ENCODE data around the gene VWC2.

VWC2 gene

DNA sequence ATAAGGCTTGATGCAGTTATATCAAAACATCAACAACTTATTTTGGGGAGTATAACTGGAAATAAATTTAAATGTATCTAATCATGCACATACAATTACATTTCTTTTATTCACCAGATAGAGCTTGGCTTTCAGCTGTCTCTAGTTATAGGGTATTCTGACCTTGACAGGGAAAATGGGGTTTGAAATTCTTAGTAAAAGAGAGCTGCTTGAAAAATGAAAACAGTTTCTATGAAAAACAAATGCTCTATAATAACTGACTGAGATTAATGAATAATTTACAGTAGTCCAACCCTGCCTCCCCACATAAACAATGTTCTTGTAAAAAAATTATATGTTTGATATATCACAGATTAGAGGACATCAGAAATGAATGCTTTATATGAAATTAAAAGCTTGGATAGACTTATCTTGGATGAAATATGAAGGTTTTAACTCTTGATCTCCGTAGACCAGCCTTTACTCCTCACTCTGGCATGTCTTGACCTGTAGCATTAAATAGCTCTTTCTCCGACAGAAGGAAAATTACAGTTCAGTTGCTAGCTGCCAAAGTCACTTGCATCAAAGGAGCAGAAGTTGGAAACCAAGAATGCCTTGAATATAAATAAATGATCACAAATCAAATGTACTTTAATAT lies 32.1 kb downstream of the VWC2 start:
- H3K9me3 ChIP-seq, result no peaks in the 10 kb centered on the region
- no peaks in the 10 kb centered on the region for H3K36me3 ChIP-seq
- H3K4me3 ChIP-seq (ENCODE audit: low read depth in 1 of 2, low read length in 1 of 2), result no peak overlapping the region
- H3K27ac ChIP-seq, result no peak overlapping the region
- H3K27me3 ChIP-seq, result no peaks in the 10 kb centered on the region
- TF ChIP-seq, protein P1, sequence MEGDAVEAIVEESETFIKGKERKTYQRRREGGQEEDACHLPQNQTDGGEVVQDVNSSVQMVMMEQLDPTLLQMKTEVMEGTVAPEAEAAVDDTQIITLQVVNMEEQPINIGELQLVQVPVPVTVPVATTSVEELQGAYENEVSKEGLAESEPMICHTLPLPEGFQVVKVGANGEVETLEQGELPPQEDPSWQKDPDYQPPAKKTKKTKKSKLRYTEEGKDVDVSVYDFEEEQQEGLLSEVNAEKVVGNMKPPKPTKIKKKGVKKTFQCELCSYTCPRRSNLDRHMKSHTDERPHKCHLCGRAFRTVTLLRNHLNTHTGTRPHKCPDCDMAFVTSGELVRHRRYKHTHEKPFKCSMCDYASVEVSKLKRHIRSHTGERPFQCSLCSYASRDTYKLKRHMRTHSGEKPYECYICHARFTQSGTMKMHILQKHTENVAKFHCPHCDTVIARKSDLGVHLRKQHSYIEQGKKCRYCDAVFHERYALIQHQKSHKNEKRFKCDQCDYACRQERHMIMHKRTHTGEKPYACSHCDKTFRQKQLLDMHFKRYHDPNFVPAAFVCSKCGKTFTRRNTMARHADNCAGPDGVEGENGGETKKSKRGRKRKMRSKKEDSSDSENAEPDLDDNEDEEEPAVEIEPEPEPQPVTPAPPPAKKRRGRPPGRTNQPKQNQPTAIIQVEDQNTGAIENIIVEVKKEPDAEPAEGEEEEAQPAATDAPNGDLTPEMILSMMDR (IDR thresholded peaks at IDR 0.05), result no peak
- H3K4me1 ChIP-seq (ENCODE audit: control insufficient read depth in 1 of 2, insufficient read depth in 1 of 2, low read depth in 1 of 2, low read length in 1 of 2), result no peaks in the 10 kb centered on the region

DNA sequence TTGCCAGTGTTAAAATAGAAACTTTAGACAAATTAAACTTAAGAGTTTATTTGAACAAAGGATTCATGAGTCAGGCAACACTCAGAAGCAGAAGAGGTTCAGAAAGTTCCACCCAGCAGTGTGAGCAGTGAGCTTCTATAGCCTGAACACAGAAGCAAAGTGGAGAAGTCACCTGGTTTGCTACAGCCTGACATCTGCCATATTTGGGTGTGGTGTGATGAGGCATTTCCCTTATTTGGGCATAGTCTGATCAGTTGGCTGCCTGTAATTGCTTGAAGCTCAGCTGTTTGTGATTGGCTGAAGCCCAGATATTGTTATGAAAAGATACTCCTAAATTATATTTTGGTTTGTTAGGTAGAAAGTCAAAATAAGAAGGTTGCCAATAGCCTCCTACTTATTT lies 39.1 kb downstream of the VWC2 start:
- no peaks in the 10 kb centered on the region for H3K27me3 ChIP-seq

DNA sequence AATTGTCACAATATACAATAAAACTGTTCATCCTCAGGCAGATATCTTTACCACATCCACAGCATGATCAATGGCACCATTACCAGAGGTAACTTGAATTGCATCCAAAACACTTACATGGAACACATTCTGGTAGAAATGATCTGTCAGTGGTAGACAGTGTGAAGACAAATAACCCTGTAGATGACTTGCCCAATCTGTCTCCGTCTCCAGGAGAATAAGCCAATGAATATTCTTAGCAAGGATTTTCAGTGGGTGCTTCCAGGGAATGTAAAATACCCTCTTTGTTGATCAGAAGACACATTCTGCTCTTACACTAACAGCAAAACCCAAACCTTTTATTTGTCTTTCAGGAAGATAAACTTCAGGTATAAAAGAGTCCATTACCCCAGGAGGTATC lies 43.8 kb downstream of the VWC2 start:
- H3K9me3 ChIP-seq, result no peaks in the 10 kb centered on the region
- no peaks in the 10 kb centered on the region for H3K36me3 ChIP-seq
- H3K4me1 ChIP-seq (ENCODE audit: control insufficient read depth in 1 of 2, insufficient read depth in 1 of 2, low read depth in 1 of 2, low read length in 1 of 2), result no peaks in the 10 kb centered on the region
- no peaks in the 10 kb centered on the region for H3K27me3 ChIP-seq
- TF ChIP-seq, protein P1 (IDR thresholded peaks at IDR 0.05), result no peak
- H3K27ac ChIP-seq, result no peak overlapping the region
- no peak overlapping the region for H3K4me3 ChIP-seq (ENCODE audit: low read depth in 1 of 2, low read length in 1 of 2)

More for the DNA sequence above, 39.1 kb downstream of the VWC2 start:
- TF ChIP-seq, protein P1 (IDR thresholded peaks at IDR 0.05), result no peak
- no peaks in the 10 kb centered on the region for H3K9me3 ChIP-seq
- H3K36me3 ChIP-seq, result no peaks in the 10 kb centered on the region
- H3K4me1 ChIP-seq (ENCODE audit: control insufficient read depth in 1 of 2, insufficient read depth in 1 of 2, low read depth in 1 of 2, low read length in 1 of 2), result no peaks in the 10 kb centered on the region
- H3K27ac ChIP-seq, result no peak overlapping the region
- no peak overlapping the region for H3K4me3 ChIP-seq (ENCODE audit: low read depth in 1 of 2, low read length in 1 of 2)

DNA sequence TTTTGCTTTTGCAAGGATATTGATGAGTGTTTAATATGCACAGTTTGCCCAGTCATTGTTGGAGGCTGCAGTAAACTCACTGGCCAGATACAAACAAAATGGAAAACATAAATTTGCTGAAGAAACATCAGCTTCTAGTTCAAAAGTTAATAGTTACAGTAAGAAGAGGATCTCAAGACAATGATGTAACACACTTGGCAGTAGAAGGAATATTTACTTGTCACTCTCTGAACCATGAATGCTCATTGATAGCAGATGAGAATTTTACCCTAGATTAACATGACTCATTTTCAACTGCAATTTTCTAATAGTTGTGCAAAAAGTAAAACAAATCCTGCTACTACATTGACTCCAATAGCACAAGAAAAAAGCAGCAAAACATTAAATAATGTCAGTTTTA lies 47.7 kb downstream of the VWC2 start:
- H3K4me1 ChIP-seq (ENCODE audit: control insufficient read depth in 1 of 2, insufficient read depth in 1 of 2, low read depth in 1 of 2, low read length in 1 of 2), result no peaks in the 10 kb centered on the region
- no peaks in the 10 kb centered on the region for H3K36me3 ChIP-seq
- H3K27me3 ChIP-seq, result no peaks in the 10 kb centered on the region
- TF ChIP-seq, protein P1 (IDR thresholded peaks at IDR 0.05), result no peak
- no peak overlapping the region for H3K4me3 ChIP-seq (ENCODE audit: low read depth in 1 of 2, low read length in 1 of 2)
- H3K27ac ChIP-seq, result no peak overlapping the region
- no peaks in the 10 kb centered on the region for H3K9me3 ChIP-seq

DNA sequence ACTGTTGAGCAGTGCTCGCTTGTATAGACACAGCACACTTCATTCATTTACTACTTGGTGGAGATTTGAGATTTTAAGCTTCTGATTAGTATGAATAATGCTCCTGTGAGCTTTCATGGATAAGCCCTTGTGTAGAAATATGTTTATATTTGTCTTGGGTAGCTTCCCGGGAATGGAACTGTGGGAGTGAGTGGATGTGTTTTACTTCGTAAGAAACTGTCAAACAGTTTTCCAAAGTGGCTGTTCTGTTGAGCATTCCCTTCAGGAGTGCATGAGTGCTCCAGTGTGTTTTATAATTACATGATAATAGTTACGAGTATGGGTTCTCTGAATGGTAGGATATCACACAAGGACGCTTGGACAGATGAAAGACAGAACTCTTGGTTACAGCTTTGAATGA lies 49.4 kb downstream of the VWC2 start:
- no peak overlapping the region for H3K27ac ChIP-seq
- H3K4me3 ChIP-seq (ENCODE audit: low read depth in 1 of 2, low read length in 1 of 2), result no peak overlapping the region
- H3K4me1 ChIP-seq (ENCODE audit: control insufficient read depth in 1 of 2, insufficient read depth in 1 of 2, low read depth in 1 of 2, low read length in 1 of 2), result no peaks in the 10 kb centered on the region
- no peaks in the 10 kb centered on the region for H3K9me3 ChIP-seq
- no peaks in the 10 kb centered on the region for H3K27me3 ChIP-seq
- TF ChIP-seq, protein P1 (IDR thresholded peaks at IDR 0.05), result no peak
- H3K36me3 ChIP-seq, result no peaks in the 10 kb centered on the region

All from neutrophil (primary cell).